ENCODE results near the gene BTBD10.

Gene BTBD10

DNA sequence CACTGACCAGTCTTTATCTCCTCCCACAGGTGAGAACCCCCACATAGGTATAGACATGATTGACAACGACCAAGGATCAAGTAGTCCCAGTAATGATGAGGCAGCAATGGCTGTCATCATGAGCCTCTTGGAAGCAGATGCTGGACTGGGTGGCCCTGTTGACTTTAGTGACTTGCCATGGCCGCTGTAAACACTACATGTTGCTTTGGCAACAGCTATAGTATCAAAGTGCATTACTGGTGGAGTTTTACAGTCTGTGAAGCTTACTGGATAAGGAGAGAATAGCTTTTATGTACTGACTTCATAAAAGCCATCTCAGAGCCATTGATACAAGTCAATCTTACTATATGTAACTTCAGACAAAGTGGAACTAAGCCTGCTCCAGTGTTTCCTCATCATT lies 76.5 kb downstream of the BTBD10 start:
- no peak for DNase-seq (ENCODE audit: low spot score)
- TF ChIP-seq, protein P1, sequence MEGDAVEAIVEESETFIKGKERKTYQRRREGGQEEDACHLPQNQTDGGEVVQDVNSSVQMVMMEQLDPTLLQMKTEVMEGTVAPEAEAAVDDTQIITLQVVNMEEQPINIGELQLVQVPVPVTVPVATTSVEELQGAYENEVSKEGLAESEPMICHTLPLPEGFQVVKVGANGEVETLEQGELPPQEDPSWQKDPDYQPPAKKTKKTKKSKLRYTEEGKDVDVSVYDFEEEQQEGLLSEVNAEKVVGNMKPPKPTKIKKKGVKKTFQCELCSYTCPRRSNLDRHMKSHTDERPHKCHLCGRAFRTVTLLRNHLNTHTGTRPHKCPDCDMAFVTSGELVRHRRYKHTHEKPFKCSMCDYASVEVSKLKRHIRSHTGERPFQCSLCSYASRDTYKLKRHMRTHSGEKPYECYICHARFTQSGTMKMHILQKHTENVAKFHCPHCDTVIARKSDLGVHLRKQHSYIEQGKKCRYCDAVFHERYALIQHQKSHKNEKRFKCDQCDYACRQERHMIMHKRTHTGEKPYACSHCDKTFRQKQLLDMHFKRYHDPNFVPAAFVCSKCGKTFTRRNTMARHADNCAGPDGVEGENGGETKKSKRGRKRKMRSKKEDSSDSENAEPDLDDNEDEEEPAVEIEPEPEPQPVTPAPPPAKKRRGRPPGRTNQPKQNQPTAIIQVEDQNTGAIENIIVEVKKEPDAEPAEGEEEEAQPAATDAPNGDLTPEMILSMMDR (IDR thresholded peaks at IDR 0.05; ENCODE audit: extremely low read depth, missing control alignments) = no peak

DNA sequence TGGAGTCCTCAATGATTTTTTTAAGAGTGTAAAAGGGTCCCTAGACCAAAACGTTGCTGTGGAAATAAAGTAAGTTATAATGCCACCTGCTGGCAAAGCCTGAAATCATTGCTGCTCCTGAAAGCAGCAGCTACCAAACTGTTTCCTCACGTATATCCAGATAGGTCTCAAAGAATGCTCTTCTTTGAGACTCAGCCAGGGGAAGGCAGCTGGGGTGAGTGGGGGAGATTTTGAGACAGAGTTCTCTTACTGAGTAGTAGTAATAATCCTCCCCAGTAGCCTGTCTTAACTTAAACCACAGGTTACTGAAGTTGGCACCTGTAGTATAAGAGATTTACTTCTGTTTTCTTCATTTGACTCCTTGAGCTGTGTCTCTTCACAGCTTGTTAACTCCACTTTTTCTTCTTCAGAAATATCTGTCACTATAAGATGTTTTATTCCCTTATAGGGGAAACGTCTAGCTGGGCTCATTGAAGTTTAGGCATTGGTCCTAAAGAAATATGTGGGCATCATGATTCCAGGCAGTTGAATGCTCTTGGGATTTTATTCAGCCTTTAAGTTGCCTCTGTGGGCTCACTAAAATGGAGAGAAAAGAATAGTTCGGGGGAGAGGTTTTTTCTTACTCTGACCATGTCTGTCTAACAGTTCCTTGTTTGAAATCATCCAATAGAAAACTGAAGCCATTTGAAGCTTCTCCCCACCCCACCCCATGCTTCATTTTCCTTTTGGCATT lies 77.9 kb downstream of the BTBD10 start:
- peak; percentile 21 for DNase-seq (ENCODE audit: low spot score)
- TF ChIP-seq, protein P1 (IDR thresholded peaks at IDR 0.05; ENCODE audit: extremely low read depth, missing control alignments) = peak; percentile 57

DNA sequence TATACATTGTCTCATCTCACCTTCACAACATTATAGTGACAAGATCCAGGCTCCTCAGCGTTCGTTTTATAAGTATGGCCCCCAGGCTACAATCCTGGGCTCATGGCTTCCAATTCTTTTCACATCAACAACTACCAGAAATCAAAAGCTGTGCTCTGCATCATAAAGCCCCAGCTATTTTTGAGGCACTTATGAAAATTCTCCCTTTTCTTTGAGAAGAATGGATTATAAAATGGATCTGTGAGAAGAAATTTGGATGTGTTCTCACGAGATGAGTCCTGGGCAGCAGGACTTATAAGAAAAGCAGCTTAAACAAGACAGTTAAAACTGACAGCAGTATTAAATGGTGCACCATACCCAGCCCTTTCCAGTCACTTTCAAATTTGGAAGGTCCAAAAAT lies 80.3 kb downstream of the BTBD10 start:
- no peak for DNase-seq (ENCODE audit: low spot score)
- TF ChIP-seq, protein P1 (IDR thresholded peaks at IDR 0.05; ENCODE audit: extremely low read depth, missing control alignments) = no peak

DNA sequence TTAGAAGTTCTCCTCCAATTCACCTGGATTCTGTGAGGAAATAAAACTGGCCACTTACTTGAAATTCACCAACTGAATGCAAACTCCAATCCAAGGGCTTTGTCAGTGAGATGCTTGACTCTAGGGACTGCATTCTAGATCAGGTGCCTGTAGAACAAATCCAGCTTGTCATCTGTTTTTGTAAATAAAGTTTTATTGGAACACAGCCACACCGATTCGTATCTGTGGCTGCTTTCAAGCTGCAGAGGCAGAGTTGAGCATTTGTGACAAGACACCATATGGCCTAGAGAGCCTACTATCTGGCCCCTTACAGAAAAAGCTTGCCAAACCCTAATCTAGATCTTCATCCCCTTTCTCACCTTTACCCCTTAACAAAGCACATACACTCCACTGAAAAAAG lies 82.3 kb downstream of the BTBD10 start:
- DNase-seq (ENCODE audit: low spot score) = no peak
- TF ChIP-seq, protein P1 (IDR thresholded peaks at IDR 0.05; ENCODE audit: extremely low read depth, missing control alignments) = no peak

DNA sequence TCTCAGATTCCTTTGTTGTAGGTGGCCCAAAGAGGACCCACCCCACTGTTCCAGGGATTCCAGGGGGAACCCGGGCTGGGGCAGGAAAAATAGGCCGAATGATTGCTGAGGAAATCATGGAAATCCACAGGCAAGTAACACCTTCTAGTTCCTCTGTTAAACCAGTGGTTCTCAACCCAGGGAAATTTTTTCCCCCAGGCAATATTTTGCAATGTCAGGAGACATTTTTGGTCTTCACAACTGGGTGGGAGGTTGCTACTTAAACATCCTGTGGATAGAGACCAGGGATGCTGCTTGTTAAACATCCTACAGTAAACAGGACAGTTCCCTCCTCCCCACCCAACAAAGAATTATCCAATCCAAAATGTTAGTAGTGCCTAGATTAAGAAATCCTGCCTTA lies 84.7 kb downstream of the BTBD10 start:
- TF ChIP-seq, protein P1 (IDR thresholded peaks at IDR 0.05; ENCODE audit: extremely low read depth, missing control alignments) = no peak
- DNase-seq (ENCODE audit: low spot score) = no peak

DNA sequence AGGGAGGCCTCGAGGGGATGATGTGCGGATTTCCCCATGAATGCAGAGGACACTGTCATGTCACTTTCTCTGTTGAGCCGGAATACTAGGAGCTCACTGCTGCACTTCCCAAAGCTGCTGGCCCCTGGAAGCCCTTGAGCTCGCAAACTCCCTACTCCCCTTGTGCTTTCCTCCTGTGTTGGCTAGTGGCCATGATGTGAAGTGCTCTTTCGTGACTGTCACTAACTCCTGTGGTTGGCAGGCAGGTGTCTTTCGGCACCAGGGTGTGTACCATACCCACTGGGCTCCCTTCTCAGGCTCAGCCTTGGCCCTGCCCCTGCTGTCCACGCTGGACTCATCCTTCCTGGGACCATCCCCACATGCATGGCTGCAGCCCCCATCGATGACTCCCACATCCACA lies 86.2 kb downstream of the BTBD10 start:
- no peak for DNase-seq (ENCODE audit: low spot score)
- TF ChIP-seq, protein P1 (IDR thresholded peaks at IDR 0.05; ENCODE audit: extremely low read depth, missing control alignments) = no peak

GRCh38 chr11:13376402-13376801 lies 86.6 kb downstream of the BTBD10 start:
- no peak for DNase-seq (ENCODE audit: low spot score)
- TF ChIP-seq, protein P1 (IDR thresholded peaks at IDR 0.05; ENCODE audit: extremely low read depth, missing control alignments) = no peak
